Neural cell (in vitro differentiated cells): ENCODE measurements around the gene LPAR1. TPM values are rescaled to one million over a fixed set of nuclear protein-coding genes. Genes with fewer than 3 reads are reported as not detected.

Source experiments
- H2AFZ ChIP-seq: fragments of 200-600, 300-800 bp; sonication (generic), shearing (Covaris generic); 2 replicates; pipeline ENCODE4 v1.6.0; 2014; ENCODE audit warnings: low read depth, mild to moderate bottlenecking, antibody characterized with exemption, low read length, moderate library complexity
- H3F3A ChIP-seq: fragments of 200-600 bp; shearing (Covaris generic); 2 replicates; pipeline ENCODE4 v1.6.1; 2016; ENCODE audit warnings: mild to moderate bottlenecking, moderate library complexity, mixed read lengths, antibody characterized with exemption, low read length; ENCODE audit not compliant: insufficient read depth, poor library complexity, severe bottlenecking
- H3K27ac ChIP-seq: fragments of 200-600, 300-800 bp; sonication (generic), shearing (Covaris generic); 2 replicates; pipeline ENCODE4 v1.5.1; 2014; ENCODE audit warnings: mild to moderate bottlenecking, low read length, moderate library complexity
- H3K27me3 ChIP-seq: fragments of 300-800, 200-600 bp; sonication (generic), shearing (Covaris generic); 2 replicates; pipeline ENCODE4 v1.6.0; 2014; ENCODE audit warnings: mild to moderate bottlenecking, low read depth, low read length, moderate library complexity; ENCODE audit not compliant: insufficient read depth
- H3K36me3 ChIP-seq: fragments of 300-800, 200-600 bp; sonication (generic), shearing (Covaris generic); 2 replicates; pipeline ENCODE4 v1.5.1; 2014; ENCODE audit warnings: mild to moderate bottlenecking, antibody characterized with exemption, low read length, moderate library complexity; ENCODE audit not compliant: insufficient read depth
- H3K4me2 ChIP-seq: fragments of 300-800, 200-600 bp; sonication (generic), shearing (Covaris generic); 2 replicates; pipeline ENCODE4 v1.6.0; 2014; ENCODE audit warnings: mild to moderate bottlenecking, low read length
- H3K4me3 ChIP-seq: fragments of 300-800, 200-600 bp; sonication (generic), shearing (Covaris generic); 2 replicates; pipeline ENCODE4 v1.5.1; 2014; ENCODE audit warnings: mild to moderate bottlenecking, low read length, moderate library complexity
- H3K79me2 ChIP-seq: fragments of 200-600 bp; shearing (Covaris generic); replicated peaks from 2 replicates; pipeline ENCODE4 v1.6.0; 2014; ENCODE audit warnings: mild to moderate bottlenecking, low read length, moderate library complexity; ENCODE audit not compliant: insufficient read depth
- H3K9ac ChIP-seq: fragments of 300-800, 200-600 bp; sonication (generic), shearing (Covaris generic); 2 replicates; pipeline ENCODE4 v1.6.1; 2016; ENCODE audit warnings: mild to moderate bottlenecking, low read length, mixed read lengths
- H3K9me2 ChIP-seq: fragments of 200-600 bp; shearing (Covaris generic); 2 replicates; pipeline ENCODE4 v1.6.1; 2016; ENCODE audit warnings: mild to moderate bottlenecking, low read length, mixed read lengths; ENCODE audit not compliant: insufficient read depth
- H3K9me3 ChIP-seq: fragments of 200-600, 300-800 bp; sonication (generic), shearing (Covaris generic); 2 replicates; pipeline ENCODE4 v1.6.1; 2016; ENCODE audit warnings: mild to moderate bottlenecking, mixed run types, low read length, moderate library complexity, mixed read lengths
- H4K20me1 ChIP-seq: fragments of 200-600 bp; shearing (Covaris generic); 2 replicates; pipeline ENCODE4 v1.6.1; 2016; ENCODE audit warnings: mild to moderate bottlenecking, mixed run types; ENCODE audit not compliant: insufficient read depth
- EP300 ChIP-seq: fragments of 450-650 bp; conservative IDR thresholded peaks from 2 replicates; pipeline ENCODE4 v1.6.1; 2014; ENCODE audit warnings: antibody characterized with exemption, mild to moderate bottlenecking, moderate library complexity; ENCODE audit not compliant: poor library complexity, severe bottlenecking
- EZH2 ChIP-seq: fragments of 200-600, 300-800 bp; shearing (Covaris generic), sonication (generic); IDR thresholded peaks from 2 replicates; pipeline ENCODE4 v1.6.1; 2014; ENCODE audit warnings: antibody characterized with exemption, low read length, borderline replicate concordance, mild to moderate bottlenecking; ENCODE audit not compliant: insufficient read depth, poor library complexity, severe bottlenecking
- MXI1 ChIP-seq: fragments of 450-650 bp; conservative IDR thresholded peaks from 2 replicates; pipeline ENCODE4 v1.6.1; 2014; ENCODE audit warnings: antibody characterized with exemption, mild to moderate bottlenecking; ENCODE audit not compliant: poor library complexity, severe bottlenecking
- POLR2AphosphoS5 ChIP-seq: IDR thresholded peaks from 2 replicates; pipeline ENCODE4 v1.6.1; 2012
- RAD21 ChIP-seq: fragments of 450-650 bp; conservative IDR thresholded peaks from 2 replicates; pipeline ENCODE4 v1.6.1; 2014; ENCODE audit warnings: antibody characterized with exemption, mild to moderate bottlenecking, moderate library complexity
- SMC3 ChIP-seq: fragments of 450-650 bp; conservative IDR thresholded peaks from 2 replicates; pipeline ENCODE4 v1.6.1; 2014; ENCODE audit warnings: antibody characterized with exemption, mild to moderate bottlenecking, moderate library complexity; ENCODE audit not compliant: poor library complexity
- TAF1 ChIP-seq: IDR thresholded peaks from 2 replicates; pipeline ENCODE4 v1.6.1; 2012; ENCODE audit warnings: low read depth
- polyA minus RNA-seq: library from RNA; depleted of rRNA, polyadenylated mRNA; stranded (reverse); fragments of >200 nt; gene quantifications from 2 replicates; pipeline ENCODE4 v1.2.3, GENCODE V29; 2014
- polyA plus RNA-seq: library from polyadenylated mRNA; depleted of rRNA; stranded (reverse); fragments of >200 nt; gene quantifications from 2 replicates; pipeline ENCODE4 v1.2.3, GENCODE V29; 2014
- TF ChIP-seq, protein P1 (sequence below): fragments of 450-650 bp; IDR thresholded peaks from 2 replicates; pipeline ENCODE4 v1.5.1; 2014; ENCODE audit warnings: antibody characterized with exemption, mild to moderate bottlenecking, moderate library complexity; ENCODE audit not compliant: poor library complexity, severe bottlenecking
- TF ChIP-seq, protein P2 (sequence below): IDR thresholded peaks from 2 replicates; pipeline ENCODE4 v1.6.1; 2012; ENCODE audit warnings: borderline replicate concordance

The LPAR1 gene, protein sequence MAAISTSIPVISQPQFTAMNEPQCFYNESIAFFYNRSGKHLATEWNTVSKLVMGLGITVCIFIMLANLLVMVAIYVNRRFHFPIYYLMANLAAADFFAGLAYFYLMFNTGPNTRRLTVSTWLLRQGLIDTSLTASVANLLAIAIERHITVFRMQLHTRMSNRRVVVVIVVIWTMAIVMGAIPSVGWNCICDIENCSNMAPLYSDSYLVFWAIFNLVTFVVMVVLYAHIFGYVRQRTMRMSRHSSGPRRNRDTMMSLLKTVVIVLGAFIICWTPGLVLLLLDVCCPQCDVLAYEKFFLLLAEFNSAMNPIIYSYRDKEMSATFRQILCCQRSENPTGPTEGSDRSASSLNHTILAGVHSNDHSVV
- polyA plus RNA-seq, result 0.32 and 0.54 TPM in 2 replicates
- 1.3 and 1.7 TPM in 2 replicates for polyA minus RNA-seq

DNA sequence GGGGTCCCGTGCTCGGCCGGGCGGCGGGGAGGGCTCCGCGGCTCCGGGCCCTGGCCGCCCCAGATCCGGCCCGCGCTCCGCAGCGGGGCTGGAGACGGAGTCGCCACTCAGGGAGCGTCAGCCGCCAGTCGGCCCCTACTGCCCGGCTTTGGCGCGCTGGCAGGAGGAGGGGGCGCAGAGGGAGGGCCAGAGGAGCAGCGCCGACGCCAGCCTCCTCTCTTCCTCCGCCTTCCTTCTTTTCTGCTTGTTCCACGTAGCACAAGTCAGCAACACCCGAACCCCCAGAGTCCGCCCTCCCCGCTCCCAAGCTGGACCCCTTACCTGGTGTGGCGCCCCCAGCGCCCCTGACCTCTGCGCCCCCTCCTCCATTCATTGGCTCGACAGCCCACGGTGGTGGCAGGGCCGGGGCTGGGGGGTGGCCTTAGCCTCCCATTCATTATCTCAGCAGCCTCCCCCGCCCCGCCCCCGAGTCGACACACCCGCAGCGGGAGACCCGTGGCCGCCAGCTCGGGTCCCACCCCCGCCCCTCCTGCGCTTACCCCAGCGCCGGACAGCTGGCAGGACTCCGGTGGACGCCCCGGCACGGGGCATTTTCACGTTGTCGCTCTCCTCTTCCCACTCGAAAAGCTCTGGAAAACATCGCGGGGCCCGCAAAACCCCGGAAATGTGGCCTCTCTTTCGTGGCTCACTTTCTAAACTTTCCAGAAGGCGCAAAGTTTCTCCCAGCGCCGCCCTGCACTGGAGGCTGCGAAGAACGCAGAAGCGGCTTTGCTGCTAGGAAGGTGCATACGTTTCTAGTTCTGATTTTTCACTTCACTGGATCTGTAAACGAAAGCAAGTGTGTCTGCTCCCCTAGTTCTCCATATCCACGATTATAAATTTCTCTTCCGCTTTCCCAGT, at the start of gene LPAR1:
LPAR1 (minus strand) TSS at position 140 of the 900 bp plus-strand sequence. CDS start 66,353 bp downstream, outside the sequence.
- no peaks in the 10 kb centered on the region for H3K9me2 ChIP-seq
- no peaks in the 10 kb centered on the region for H3K36me3 ChIP-seq
- H3K9me3 ChIP-seq, result no peaks in the 10 kb centered on the region
- peak within 1 kb of the TSS; percentile 32 for H3K9ac ChIP-seq
- H3K79me2 ChIP-seq, result no peaks in the 10 kb centered on the region
- H4K20me1 ChIP-seq, result no peaks in the 10 kb centered on the region
- H3K4me2 ChIP-seq, result peak within 1 kb of the TSS; percentile 5
- H3F3A ChIP-seq, result no peaks in the 10 kb centered on the region
- H3K4me3 ChIP-seq, result peak within 1 kb of the TSS; percentile 69
- peaks cover 62% of the 10 kb centered on the region for H3K27me3 ChIP-seq
- no peak within 1 kb of the TSS for H2AFZ ChIP-seq
- no peak for TF ChIP-seq EZH2
- TF ChIP-seq RAD21, result no peak
- no peak for TF ChIP-seq TAF1
- TF ChIP-seq EP300, result no peak
- TF ChIP-seq POLR2AphosphoS5, result no peak
- TF ChIP-seq SMC3, result no peak
- TF ChIP-seq, protein P1, sequence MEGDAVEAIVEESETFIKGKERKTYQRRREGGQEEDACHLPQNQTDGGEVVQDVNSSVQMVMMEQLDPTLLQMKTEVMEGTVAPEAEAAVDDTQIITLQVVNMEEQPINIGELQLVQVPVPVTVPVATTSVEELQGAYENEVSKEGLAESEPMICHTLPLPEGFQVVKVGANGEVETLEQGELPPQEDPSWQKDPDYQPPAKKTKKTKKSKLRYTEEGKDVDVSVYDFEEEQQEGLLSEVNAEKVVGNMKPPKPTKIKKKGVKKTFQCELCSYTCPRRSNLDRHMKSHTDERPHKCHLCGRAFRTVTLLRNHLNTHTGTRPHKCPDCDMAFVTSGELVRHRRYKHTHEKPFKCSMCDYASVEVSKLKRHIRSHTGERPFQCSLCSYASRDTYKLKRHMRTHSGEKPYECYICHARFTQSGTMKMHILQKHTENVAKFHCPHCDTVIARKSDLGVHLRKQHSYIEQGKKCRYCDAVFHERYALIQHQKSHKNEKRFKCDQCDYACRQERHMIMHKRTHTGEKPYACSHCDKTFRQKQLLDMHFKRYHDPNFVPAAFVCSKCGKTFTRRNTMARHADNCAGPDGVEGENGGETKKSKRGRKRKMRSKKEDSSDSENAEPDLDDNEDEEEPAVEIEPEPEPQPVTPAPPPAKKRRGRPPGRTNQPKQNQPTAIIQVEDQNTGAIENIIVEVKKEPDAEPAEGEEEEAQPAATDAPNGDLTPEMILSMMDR, result no peak
- TF ChIP-seq, protein P2, sequence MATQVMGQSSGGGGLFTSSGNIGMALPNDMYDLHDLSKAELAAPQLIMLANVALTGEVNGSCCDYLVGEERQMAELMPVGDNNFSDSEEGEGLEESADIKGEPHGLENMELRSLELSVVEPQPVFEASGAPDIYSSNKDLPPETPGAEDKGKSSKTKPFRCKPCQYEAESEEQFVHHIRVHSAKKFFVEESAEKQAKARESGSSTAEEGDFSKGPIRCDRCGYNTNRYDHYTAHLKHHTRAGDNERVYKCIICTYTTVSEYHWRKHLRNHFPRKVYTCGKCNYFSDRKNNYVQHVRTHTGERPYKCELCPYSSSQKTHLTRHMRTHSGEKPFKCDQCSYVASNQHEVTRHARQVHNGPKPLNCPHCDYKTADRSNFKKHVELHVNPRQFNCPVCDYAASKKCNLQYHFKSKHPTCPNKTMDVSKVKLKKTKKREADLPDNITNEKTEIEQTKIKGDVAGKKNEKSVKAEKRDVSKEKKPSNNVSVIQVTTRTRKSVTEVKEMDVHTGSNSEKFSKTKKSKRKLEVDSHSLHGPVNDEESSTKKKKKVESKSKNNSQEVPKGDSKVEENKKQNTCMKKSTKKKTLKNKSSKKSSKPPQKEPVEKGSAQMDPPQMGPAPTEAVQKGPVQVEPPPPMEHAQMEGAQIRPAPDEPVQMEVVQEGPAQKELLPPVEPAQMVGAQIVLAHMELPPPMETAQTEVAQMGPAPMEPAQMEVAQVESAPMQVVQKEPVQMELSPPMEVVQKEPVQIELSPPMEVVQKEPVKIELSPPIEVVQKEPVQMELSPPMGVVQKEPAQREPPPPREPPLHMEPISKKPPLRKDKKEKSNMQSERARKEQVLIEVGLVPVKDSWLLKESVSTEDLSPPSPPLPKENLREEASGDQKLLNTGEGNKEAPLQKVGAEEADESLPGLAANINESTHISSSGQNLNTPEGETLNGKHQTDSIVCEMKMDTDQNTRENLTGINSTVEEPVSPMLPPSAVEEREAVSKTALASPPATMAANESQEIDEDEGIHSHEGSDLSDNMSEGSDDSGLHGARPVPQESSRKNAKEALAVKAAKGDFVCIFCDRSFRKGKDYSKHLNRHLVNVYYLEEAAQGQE, result no peak
- no peak for TF ChIP-seq MXI1
- no peak within 1 kb of the TSS for H3K27ac ChIP-seq

DNA sequence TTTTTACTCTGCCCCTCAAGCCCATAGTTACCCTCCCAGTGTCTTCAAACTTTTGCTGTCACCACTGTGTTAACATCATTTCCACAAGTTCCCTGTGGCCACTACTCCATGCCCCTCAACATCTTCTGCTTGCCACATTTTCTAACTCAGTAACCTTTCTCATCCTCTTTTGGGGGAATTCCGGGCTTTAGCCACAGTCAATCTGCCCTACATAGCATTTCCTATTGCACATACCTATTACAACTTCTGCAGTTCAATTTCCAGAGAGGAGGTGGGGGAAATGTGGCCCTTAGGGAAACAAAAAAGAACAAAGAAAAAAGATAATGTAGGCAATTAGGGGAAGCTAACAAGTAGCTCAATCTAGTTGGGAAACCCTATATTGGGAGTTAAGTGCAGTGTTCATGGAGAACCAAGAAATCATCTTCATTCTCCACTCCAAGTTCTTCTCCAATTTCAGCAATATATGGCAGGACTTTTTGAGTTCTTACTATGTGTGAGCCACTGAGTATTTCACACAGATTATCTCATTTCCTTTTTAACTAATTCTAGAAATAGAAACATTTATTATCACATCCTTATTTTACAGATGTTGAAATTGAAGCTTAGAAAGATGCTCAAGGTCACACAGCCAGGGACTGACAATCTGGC, 40.2 kb upstream of the LPAR1 start:
- no peaks in the 10 kb centered on the region for H3K9me2 ChIP-seq
- no peak overlapping the region for H3K27ac ChIP-seq
- H3K4me2 ChIP-seq, result no peak overlapping the region
- no peaks in the 10 kb centered on the region for H4K20me1 ChIP-seq
- TF ChIP-seq EZH2, result no peak
- TF ChIP-seq POLR2AphosphoS5, result no peak
- TF ChIP-seq SMC3, result no peak
- no peak for TF ChIP-seq EP300
- TF ChIP-seq, protein P2, result no peak
- TF ChIP-seq MXI1, result no peak
- TF ChIP-seq RAD21, result no peak
- H3K27me3 ChIP-seq, result no peaks in the 10 kb centered on the region
- H3K36me3 ChIP-seq, result no peaks in the 10 kb centered on the region
- no peaks in the 10 kb centered on the region for H3F3A ChIP-seq
- no peak overlapping the region for H3K9ac ChIP-seq
- no peaks in the 10 kb centered on the region for H3K9me3 ChIP-seq
- H3K79me2 ChIP-seq, result no peaks in the 10 kb centered on the region
- no peak overlapping the region for H3K4me3 ChIP-seq
- H2AFZ ChIP-seq, result no peak overlapping the region
